HUES64 (cell line): ENCODE results near the gene DLG2.

Experiments
- H3K27ac ChIP-seq: 2 replicates; pipeline ENCODE4 v1.7.0; 2013; ENCODE audit warnings: low read depth, low read length, inconsistent platforms
- H3K27me3 ChIP-seq: 2 replicates; pipeline ENCODE4 v1.6.1; 2013; ENCODE audit warnings: mild to moderate bottlenecking, low read length; ENCODE audit not compliant: insufficient read depth
- H3K36me3 ChIP-seq: 2 replicates; pipeline ENCODE4 v1.6.1; 2013; ENCODE audit warnings: mild to moderate bottlenecking, low read length; ENCODE audit not compliant: insufficient read depth
- H3K4me1 ChIP-seq: 2 replicates; pipeline ENCODE4 v1.6.1; 2013; ENCODE audit warnings: mild to moderate bottlenecking, low read length, moderate library complexity; ENCODE audit not compliant: insufficient read depth
- H3K4me3 ChIP-seq: 2 replicates; pipeline ENCODE4 v1.5.1; 2013; ENCODE audit warnings: mild to moderate bottlenecking, low read length, moderate library complexity
- H3K9ac ChIP-seq: 2 replicates; pipeline ENCODE4 v1.6.1; 2013; ENCODE audit warnings: mild to moderate bottlenecking, low read depth, low read length
- H3K9me3 ChIP-seq: 2 replicates; pipeline ENCODE4 v1.6.1; 2013; ENCODE audit warnings: low read depth, low read length; ENCODE audit not compliant: insufficient read depth
- WGBS: fragments of 150-250, 120-280 bp; methylation state at CpG from one replicate; pipeline ENCODE4 v1.1.7; 2013; ENCODE audit warnings: missing lambda C conversion rate; 5-methylcytosine and 5-hydroxymethylcytosine counted together

Gene DLG2

DNA sequence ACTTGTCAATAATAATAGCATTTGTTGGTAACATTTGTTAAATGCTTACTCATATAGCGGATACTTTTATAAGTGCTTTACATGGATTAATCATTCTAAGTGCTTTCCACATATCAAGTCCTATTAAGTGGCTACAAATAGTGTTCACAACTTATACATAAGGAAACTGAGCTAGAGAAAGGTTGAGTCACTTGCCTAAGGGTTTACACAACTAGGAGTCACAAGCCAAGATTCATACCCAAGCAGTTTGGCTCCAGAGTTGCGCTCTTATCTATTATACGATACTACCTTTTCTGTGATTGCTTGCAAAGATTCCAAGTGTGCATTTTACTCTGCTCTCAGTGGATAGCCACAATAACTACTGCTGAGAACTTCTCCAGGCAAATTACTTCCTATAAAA, 2125.1 kb downstream of the DLG2 start:
- H3K36me3 ChIP-seq: no peaks in the 10 kb centered on the region
- WGBS: 93% methylated on average over 3 of the region's 3 CpGs
- H3K9ac ChIP-seq: no peak overlapping the region
- H3K27me3 ChIP-seq: no peaks in the 10 kb centered on the region
- H3K27ac ChIP-seq: no peak overlapping the region
- no peaks in the 10 kb centered on the region for H3K4me1 ChIP-seq
- no peaks in the 10 kb centered on the region for H3K9me3 ChIP-seq
- H3K4me3 ChIP-seq: no peak overlapping the region

DNA sequence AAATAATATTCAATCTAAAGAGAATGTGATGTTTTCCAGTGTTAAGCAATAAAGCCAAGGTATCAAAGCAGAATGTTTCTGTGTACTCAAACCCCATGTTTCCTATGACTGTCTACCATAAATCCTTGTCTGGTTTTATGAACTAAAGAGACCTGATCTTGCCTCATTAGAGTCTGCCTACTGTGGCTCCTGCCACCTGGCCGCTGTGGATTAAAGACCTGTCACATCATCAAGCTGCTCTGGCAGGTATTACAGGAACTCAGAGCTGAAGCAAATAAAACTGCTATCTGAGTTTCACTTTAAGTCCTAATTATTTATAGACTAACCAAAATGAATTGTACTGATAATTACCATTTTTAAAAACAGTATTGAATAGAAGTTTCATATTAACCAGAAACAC, 2133.2 kb downstream of the DLG2 start:
- H3K4me1 ChIP-seq: no peaks in the 10 kb centered on the region
- H3K9me3 ChIP-seq: no peaks in the 10 kb centered on the region
- no peak overlapping the region for H3K4me3 ChIP-seq
- no peak overlapping the region for H3K9ac ChIP-seq
- no peaks in the 10 kb centered on the region for H3K27me3 ChIP-seq
- 100% methylated on average over 1 of the region's 1 CpG for WGBS
- no peaks in the 10 kb centered on the region for H3K36me3 ChIP-seq
- H3K27ac ChIP-seq: no peak overlapping the region

- no peaks in the 10 kb centered on the region for H3K9me3 ChIP-seq
- H3K4me3 ChIP-seq: no peak overlapping the region
- H3K27me3 ChIP-seq: no peaks in the 10 kb centered on the region
- H3K4me1 ChIP-seq: no peaks in the 10 kb centered on the region
- 90% methylated on average over 1 of the region's 1 CpG for WGBS
- no peaks in the 10 kb centered on the region for H3K36me3 ChIP-seq
- no peak overlapping the region for H3K27ac ChIP-seq
- H3K9ac ChIP-seq: no peak overlapping the region
Measured at GRCh38 chr11:83493034-83493433, 2134.1 kb downstream of the DLG2 start.

GRCh38 chr11:83483808-83484207, 2143.3 kb downstream of the DLG2 start:
- no peaks in the 10 kb centered on the region for H3K36me3 ChIP-seq
- no peaks in the 10 kb centered on the region for H3K9me3 ChIP-seq
- no peak overlapping the region for H3K9ac ChIP-seq
- peaks cover 29% of the 10 kb centered on the region for H3K4me1 ChIP-seq
- no peak overlapping the region for H3K27ac ChIP-seq
- 83% methylated on average over 6 of the region's 6 CpGs for WGBS
- H3K27me3 ChIP-seq: no peaks in the 10 kb centered on the region
- H3K4me3 ChIP-seq: no peak overlapping the region

DNA sequence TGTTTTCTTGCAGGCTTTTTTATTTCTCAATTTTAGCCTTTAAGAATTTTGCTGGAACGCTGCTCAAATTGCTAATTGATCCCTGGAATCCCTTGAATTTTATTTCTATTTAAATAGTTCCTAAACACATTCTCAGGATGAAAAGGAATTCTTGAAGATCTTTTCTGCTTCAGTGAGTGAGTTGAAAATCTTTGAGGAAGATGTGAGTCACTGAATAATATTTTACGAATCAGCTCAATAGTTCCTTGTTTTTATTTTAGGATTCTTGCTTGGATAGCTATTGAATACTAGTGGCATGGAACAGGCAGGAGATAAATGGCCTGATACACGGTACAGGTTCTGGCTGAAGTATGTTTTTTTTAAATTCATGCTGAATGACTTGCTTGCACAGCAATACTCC, 2146.3 kb downstream of the DLG2 start:
- Histone ChIP-seq H3K9me3 (no peaks in the 10 kb centered on the region), H3K27me3 (no peaks in the 10 kb centered on the region), H3K9ac (no peak overlapping the region), H3K4me3 (no peak overlapping the region), H3K27ac (no peak overlapping the region), H3K36me3 (no peaks in the 10 kb centered on the region), H3K4me1 (peaks cover 29% of the 10 kb centered on the region)
- WGBS: 92% methylated on average over 3 of the region's 3 CpGs

DNA sequence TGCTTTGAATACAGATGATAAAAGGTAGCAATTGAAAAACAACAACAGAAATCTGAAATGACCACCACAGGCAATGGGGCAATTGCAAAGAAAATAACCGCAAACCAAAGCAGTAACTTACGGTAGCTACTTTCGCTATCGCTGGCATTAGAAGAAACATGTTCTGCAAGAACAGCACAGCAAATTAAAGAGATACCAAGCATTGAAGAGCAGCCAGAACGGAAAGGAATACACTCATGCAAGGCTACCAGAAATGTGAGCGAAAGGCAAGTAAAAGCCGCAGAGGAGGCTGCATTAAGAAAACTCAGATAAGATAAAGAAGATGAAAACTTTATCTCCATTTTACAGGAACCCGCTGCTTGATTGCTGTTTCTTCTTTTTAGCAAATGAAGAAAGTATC, 2146.9 kb downstream of the DLG2 start:
- H3K4me1 ChIP-seq: peaks cover 23% of the 10 kb centered on the region
- H3K27me3 ChIP-seq: no peaks in the 10 kb centered on the region
- WGBS: 91% methylated on average over 7 of the region's 8 CpGs
- no peak overlapping the region for H3K27ac ChIP-seq
- no peak overlapping the region for H3K4me3 ChIP-seq
- H3K9me3 ChIP-seq: no peaks in the 10 kb centered on the region
- H3K9ac ChIP-seq: no peak overlapping the region
- no peaks in the 10 kb centered on the region for H3K36me3 ChIP-seq

GRCh38 chr11:83477772-83478171, 2149.4 kb downstream of the DLG2 start:
- Histone ChIP-seq H3K27me3 (no peaks in the 10 kb centered on the region), H3K9me3 (no peaks in the 10 kb centered on the region), H3K4me3 (no peak overlapping the region), H3K36me3 (no peaks in the 10 kb centered on the region), H3K4me1 (peaks cover 15% of the 10 kb centered on the region; the same call in 1 of the 2 replicates), H3K27ac (no peak overlapping the region), H3K9ac (no peak overlapping the region)

DNA sequence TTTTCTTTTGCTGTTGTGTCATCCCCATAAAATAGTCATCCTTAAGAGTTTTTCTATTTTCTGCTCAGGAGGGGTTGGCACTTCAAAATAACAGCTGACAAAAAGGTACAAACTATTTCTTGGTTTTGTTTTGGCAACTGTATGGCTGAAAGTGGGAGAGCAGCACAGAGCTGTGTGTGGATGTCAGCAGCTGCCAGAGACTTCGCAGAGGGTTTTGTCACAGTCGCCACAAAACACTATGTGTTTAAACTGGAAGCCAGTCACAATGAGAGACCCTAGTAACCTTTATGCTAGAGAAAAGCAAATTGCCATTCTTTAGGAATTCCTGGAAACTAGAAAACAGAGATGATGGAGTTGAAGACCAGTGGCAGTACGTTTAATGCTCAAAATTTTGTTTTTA, 2151.4 kb downstream of the DLG2 start:
- Histone ChIP-seq H3K27me3 (no peaks in the 10 kb centered on the region), H3K27ac (no peak overlapping the region), H3K4me3 (no peak overlapping the region), H3K36me3 (no peaks in the 10 kb centered on the region), H3K4me1 (peaks cover 8% of the 10 kb centered on the region; the same call in 1 of the 2 replicates), H3K9ac (no peak overlapping the region), H3K9me3 (no peaks in the 10 kb centered on the region)
- 90% methylated on average over 3 of the region's 3 CpGs for WGBS

DNA sequence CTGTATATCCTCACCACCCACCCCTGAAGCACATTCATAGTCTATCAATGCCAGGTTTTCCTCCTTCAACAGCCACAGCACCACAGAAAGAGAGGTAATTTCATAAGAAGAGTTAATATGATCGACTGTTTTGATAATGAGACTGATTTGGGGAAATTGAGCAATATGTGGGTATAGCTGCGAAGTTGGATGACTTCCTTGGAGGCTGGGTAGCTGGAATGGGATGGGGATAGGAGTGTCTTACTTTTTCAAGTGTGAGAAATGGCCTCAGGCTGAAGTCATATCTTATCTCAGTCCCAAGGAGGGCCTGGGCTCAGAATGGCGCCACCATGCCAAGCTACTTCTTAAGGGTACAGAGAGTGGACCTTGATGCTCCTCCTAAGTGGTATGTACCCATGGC, 2153.4 kb downstream of the DLG2 start:
- H3K36me3 ChIP-seq: no peaks in the 10 kb centered on the region
- no peak overlapping the region for H3K9ac ChIP-seq
- no peaks in the 10 kb centered on the region for H3K9me3 ChIP-seq
- H3K4me3 ChIP-seq: no peak overlapping the region
- no peaks in the 10 kb centered on the region for H3K27me3 ChIP-seq
- no peak overlapping the region for H3K27ac ChIP-seq
- no peaks in the 10 kb centered on the region for H3K4me1 ChIP-seq
- 94% methylated on average over 3 of the region's 3 CpGs for WGBS

- Histone ChIP-seq H3K4me3 (no peak overlapping the region), H3K36me3 (no peaks in the 10 kb centered on the region), H3K27me3 (no peaks in the 10 kb centered on the region), H3K27ac (no peak overlapping the region), H3K9ac (no peak overlapping the region), H3K9me3 (no peaks in the 10 kb centered on the region), H3K4me1 (no peaks in the 10 kb centered on the region)
Measured at GRCh38 chr11:83472806-83473205, 2154.3 kb downstream of the DLG2 start.

DNA sequence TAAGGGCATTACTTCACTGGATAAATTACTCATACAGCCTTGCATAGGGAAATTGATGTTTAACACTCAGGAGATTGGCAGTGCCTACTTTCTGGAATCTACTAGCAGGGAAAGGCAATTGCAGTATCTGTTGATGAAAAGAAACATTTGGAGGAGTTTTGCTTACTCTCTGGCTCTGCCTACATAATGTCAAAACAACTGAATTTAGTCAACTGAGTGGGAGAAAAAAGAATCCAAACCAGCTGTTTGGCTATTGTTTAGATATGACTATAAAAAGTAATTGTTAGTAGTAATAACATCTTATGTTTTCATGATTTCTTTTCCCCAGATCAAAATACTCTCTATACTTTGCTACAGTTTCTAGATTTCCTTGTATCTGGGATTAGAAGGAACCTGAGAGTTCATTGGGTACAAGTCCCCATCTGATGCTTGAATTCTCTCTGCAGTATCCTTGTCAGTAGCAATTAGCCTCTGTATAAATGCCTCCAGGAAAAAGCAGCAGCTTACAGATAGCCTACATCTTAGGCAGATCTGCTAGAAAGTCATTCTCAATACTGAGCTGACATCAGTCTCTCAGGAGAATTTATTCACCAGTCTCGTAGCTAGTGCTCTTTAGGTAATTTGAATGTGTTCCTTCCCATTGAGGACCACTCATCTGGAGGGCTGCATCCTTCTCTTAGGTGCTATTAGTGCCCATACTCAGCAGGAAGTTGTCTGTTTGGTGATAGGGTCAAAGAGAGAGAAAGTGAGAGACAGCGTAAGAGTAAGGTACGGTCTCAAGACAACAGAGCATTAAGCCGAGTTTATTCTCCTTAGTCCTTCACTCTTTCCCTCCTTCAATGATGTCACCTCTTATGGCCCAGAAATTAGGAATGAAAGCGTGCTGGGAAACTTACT, 2155.1 kb downstream of the DLG2 start:
- Histone ChIP-seq H3K36me3 (no peaks in the 10 kb centered on the region), H3K4me1 (no peaks in the 10 kb centered on the region), H3K27ac (no peak overlapping the region), H3K9me3 (no peaks in the 10 kb centered on the region), H3K9ac (no peak overlapping the region), H3K4me3 (no peak overlapping the region), H3K27me3 (no peaks in the 10 kb centered on the region)
- 99% methylated on average over 5 of the region's 5 CpGs for WGBS

GRCh38 chr11:83467837-83468236, 2159.3 kb downstream of the DLG2 start:
- H3K27me3 ChIP-seq: no peaks in the 10 kb centered on the region
- no peak overlapping the region for H3K4me3 ChIP-seq
- H3K4me1 ChIP-seq: no peaks in the 10 kb centered on the region
- H3K27ac ChIP-seq: no peak overlapping the region
- no peaks in the 10 kb centered on the region for H3K9me3 ChIP-seq
- no peak overlapping the region for H3K9ac ChIP-seq
- no peaks in the 10 kb centered on the region for H3K36me3 ChIP-seq
- WGBS: no CpG with 5 or more reads among the region's 1 CpG
